ENCODE results near the gene RYR1. TPM values are rescaled to one million over a fixed set of nuclear protein-coding genes. Genes with fewer than 3 reads are reported as not detected.

Gene RYR1
- total and polyA plus RNA-seq, 2 donors (not counting 1 experiment from before 2014, with no cell fraction given), result 0.43 to 3.8 TPM

- TF ChIP-seq, protein P1, sequence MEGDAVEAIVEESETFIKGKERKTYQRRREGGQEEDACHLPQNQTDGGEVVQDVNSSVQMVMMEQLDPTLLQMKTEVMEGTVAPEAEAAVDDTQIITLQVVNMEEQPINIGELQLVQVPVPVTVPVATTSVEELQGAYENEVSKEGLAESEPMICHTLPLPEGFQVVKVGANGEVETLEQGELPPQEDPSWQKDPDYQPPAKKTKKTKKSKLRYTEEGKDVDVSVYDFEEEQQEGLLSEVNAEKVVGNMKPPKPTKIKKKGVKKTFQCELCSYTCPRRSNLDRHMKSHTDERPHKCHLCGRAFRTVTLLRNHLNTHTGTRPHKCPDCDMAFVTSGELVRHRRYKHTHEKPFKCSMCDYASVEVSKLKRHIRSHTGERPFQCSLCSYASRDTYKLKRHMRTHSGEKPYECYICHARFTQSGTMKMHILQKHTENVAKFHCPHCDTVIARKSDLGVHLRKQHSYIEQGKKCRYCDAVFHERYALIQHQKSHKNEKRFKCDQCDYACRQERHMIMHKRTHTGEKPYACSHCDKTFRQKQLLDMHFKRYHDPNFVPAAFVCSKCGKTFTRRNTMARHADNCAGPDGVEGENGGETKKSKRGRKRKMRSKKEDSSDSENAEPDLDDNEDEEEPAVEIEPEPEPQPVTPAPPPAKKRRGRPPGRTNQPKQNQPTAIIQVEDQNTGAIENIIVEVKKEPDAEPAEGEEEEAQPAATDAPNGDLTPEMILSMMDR (IDR thresholded peaks at IDR 0.05), result no peak
- no peak for TF ChIP-seq EZH2 (IDR thresholded peaks at IDR 0.05; ENCODE audit: borderline replicate concordance, insufficient read depth, low read depth, low read length, poor library complexity, severe bottlenecking)
- Histone ChIP-seq H4K20me1 (ENCODE audit: control insufficient read depth, insufficient read depth, low read length, poor library complexity, severe bottlenecking) (peaks cover 40% of the 10 kb centered on the region), H3K27me3 (replicated peaks in 1 of 4; ENCODE audit: control extremely low read depth in 1 of 4, control insufficient read depth in 3 of 4, insufficient read depth in 4 of 4, low read length in 3 of 4) (no peaks in the 10 kb centered on the region), H3K4me1 (ENCODE audit: control insufficient read depth in 2 of 2, insufficient read depth in 2 of 2, low read length in 2 of 2) (peaks cover 33 to 54% of the 10 kb centered on the region in 2 donors), H2AFZ (ENCODE audit: insufficient read depth, low read depth, low read length, poor library complexity, severe bottlenecking) (peak within 1 kb of the TSS; percentile 86), H3K9me3 (ENCODE audit: control extremely low read depth in 1 of 3, control insufficient read depth in 2 of 3, insufficient read depth in 1 of 3, low read length in 2 of 3) (no peaks in the 10 kb centered on the region), H3K79me2 (ENCODE audit: control insufficient read depth, insufficient read depth, low read length) (peaks cover 79% of the 10 kb centered on the region), H3K4me3 (ENCODE audit: control extremely low read depth in 1 of 5, extremely low read depth in 1 of 5, insufficient read depth in 1 of 5, low read depth in 2 of 5, low read length in 4 of 5) (peak within 1 kb of the TSS; percentile 54 to 95 (median 79)), H3K36me3 (replicated peaks in 1 of 2; ENCODE audit: control extremely low read depth in 1 of 2, control insufficient read depth in 1 of 2, extremely low read depth in 1 of 2, insufficient read depth in 2 of 2, low read length in 1 of 2) (peaks cover 2 to 45% of the 10 kb centered on the region in 2 experiments), H3K4me2 (replicated peaks; ENCODE audit: low read depth, low read length, poor library complexity, severe bottlenecking) (peak within 1 kb of the TSS; percentile 93), H3K27ac (ENCODE audit: low read length in 2 of 2) (peak within 1 kb of the TSS; percentile 88 to 93), H3K9ac (ENCODE audit: low read length) (peak within 1 kb of the TSS; percentile 98)
- Mint-ChIP-seq H3K27me3 (no peaks in the 10 kb centered on the region), H3K9me3 (ENCODE audit: insufficient read depth) (no peaks in the 10 kb centered on the region), H3K4me3 (peak within 1 kb of the TSS; percentile 100), H3K4me1 (peaks cover 51% of the 10 kb centered on the region), H3K27ac (peak within 1 kb of the TSS; percentile 98)
- DNase-seq (peak; percentile 93), ATAC-seq (ENCODE audit: low read depth) (peak; percentile 87)
- ChIA-PET POLR2A (interaction anchor here (0.5 to 2.4 kb wide), 14 partner anchors 17 to 742 kb away, joined by 3 to 14 read pairs (median 6); partner anchors contain the start of genes ACTN4, FAM98C, MRPS12 and NFKBIB), CTCF (interaction anchor here (0.8 to 5.6 kb wide), 16 partner anchors 11 to 314 kb away, joined by 3 to 65 read pairs (median 5); partner anchors contain the start of genes ACTN4, CATSPERG, FAM98C and MRPS12)
- WGBS (ENCODE audit: insufficient coverage), result under 1% methylated on average over 27 of the region's 28 CpGs
- intact Hi-C loops (cut with micrococcal nuclease), result loop anchor here (1.0 to 10.0 kb wide), 12 partner anchors 18 to 839 kb away; partner anchors contain the start of genes ACTN4, CATSPERG, ECH1 and GGN
Observed at GRCh38 chr19:38617764-38618589, 184.5 kb downstream of the RYR1 start, which contains the start of gene MAP4K1. TSS of gene MAP4K1 (minus strand) at chr19:38617953. CDS start at chr19:38617895, 58 bp downstream.

Measured in B cell (primary cell).